GM04503 (cell line): Measurements from ENCODE around the gene LGALS14.
"Not testable (repeated sequence)": the region's sequence is repeated elsewhere in the genome, so short reads cannot be mapped to it uniquely, and the experiment has no call there.

Experiments used
- DNase-seq: peaks from one replicate; pipeline ENCODE4 v3.0.0-alpha.2; 2012; ENCODE audit warnings: low read depth

The LGALS14 gene, protein sequence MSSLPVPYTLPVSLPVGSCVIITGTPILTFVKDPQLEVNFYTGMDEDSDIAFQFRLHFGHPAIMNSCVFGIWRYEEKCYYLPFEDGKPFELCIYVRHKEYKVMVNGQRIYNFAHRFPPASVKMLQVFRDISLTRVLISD

DNA sequence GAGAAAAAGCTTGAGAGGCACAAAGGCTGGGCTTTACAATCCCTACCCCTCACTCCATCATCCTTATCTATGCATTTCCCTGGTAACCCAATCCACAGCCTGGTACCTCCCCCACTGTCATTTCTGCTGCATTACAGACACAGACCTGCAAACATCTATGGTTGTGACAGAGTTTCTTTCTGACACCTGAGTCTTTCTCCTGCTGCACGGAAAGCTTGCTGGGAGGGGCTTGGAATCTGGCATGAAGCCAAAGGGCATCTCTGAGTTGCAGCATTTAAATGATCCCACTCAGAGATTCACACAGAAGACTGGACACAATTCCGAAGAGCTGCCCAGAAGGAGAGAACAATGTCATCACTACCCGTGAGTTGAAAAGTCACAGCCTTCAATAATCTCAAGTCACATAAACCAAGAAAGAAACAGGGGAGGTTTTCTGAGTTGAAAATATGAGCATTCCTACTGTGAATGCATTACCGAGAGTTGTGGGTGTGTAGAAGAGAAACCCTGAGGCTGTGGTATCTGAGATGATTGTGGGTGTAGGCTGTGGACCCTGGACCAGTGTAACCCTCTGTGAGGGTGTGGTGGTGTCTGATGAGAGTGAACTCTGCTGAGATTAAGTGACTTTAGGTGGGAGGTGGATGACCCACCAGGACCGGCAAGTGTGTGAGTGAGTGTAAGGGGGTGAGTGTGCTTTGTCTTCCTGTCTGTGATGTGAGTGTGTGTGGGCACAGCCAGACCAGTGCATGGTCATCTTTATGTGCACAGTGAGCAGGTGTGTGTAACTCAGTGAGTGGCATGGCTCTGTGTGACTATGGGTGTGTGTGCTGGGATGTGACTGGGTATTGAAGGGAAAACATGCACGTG is at the start of gene LGALS14:
Gene LGALS14 (plus strand): TSS at position 301 of the 864 bp plus-strand sequence. CDS start 48 bp downstream, at position 349.
- no peak for DNase-seq

DNA sequence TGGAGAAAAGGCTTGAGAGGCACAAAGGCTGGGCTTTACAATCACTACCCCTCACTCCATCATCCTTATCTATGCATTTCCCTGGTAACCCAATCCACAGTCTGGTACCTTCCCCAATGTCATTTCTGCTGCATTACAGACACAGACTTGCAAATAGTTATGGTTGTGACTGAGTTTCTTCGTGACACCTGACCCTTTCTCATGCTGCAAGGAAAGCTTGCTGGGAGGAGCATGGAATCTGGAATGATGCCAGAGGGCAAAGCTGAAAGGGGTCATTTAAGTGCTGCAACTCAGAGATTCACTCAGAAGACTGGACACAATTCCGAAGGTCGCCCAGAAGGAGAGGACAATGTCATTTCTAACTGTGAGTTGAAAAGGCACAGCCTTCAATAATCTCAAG is 48.7 kb upstream of the LGALS14 start, which contains the start of gene LGALS16:
Gene LGALS16 (plus strand): TSS at position 301 of the 400 bp plus-strand sequence. CDS start 49 bp downstream, at position 350.
- no peak for DNase-seq

DNA sequence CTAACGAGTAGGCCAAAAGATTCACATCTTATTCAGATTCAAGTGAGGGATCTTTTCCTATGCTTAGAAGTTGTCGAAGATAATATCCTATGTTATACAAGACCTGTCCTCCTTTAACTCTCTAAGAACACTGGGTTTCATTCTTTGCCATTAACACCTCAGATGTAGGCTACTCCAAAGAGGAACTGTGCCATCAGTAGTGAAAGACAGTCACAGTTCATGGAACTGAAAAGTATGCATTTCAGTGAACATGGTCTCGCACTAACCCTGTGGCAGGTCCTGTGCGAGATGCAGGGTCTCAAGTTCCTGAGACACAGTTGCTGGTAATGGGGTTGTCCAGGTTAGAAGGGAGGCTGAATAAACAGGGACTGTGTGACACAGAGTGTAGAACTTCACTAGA is 44.5 kb upstream of the LGALS14 start:
- DNase-seq: no peak

DNA sequence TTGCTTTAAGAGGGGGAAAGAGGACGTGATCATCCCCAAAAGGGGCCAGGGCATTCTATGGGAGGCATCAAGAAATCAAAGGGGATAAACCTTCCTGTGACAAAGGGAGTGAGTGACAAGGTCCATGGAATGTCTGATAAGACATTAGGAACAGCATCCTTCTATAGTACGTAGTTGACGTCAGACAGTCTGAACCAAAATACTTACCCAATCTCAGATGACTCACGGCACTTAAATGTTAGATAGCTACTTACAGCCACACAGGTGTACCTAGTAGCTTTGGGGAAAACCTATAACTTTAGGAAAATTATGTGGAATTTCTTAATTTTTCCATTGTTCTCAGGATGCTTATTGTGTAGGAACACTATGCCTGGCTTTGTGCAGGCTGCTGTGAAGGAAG is 43.6 kb upstream of the LGALS14 start:
- no peak for DNase-seq

DNA sequence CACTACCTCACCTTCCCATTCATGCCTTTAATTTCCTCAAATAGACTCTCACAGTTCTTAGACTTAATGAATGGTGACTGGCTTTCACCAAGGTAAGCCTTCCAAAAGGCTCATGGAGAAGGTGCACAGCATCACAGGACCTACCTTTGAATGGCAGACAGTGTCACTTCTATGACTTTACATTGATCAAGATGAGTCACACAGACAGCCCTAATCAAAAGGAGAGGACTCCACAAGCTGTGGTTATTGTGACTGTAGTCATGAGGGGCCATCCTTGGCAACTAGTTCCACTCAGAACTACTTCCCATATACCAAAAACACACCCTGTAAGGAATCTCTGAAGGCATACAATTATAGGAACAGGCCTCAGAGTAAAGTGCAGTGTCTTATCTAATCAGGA is 42.7 kb upstream of the LGALS14 start:
- no peak for DNase-seq

DNA sequence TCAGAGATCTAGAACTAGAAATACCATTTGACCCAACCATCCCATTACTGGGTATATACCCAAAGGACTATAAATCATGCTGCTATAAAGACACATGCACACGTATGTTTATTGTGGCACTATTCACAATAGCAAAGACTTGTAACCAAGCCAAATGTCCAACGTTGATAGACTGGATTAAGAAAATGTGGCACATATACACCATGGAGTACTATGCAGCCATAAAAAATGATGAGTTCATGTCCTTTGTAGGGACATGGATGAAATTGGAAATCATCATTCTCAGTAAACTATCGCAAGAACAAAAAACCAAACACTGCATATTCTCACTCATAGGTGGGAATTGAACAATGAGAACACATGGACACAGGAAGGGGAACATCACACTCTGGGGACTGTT is 34.4 kb upstream of the LGALS14 start:
- not testable (repeated sequence) for DNase-seq

DNA sequence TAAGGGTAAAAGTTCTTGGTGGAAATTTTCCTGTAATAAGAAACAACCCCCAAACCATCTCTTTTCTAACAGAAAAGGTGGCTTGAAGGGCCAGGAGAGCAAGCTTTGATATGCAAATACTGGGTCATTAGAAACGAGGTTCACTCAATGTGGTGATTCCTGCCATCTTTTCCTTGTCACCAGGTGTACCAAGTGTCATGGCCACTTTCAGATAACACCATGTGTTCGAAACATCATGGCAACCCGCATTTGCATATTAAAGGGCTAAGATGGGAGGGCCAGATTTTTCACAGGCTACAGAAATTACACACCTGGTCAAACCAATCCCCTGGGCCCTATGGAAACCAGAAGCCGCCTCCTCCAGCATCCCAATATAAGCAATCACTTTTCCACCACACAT is 33.3 kb upstream of the LGALS14 start:
- no peak for DNase-seq

DNA sequence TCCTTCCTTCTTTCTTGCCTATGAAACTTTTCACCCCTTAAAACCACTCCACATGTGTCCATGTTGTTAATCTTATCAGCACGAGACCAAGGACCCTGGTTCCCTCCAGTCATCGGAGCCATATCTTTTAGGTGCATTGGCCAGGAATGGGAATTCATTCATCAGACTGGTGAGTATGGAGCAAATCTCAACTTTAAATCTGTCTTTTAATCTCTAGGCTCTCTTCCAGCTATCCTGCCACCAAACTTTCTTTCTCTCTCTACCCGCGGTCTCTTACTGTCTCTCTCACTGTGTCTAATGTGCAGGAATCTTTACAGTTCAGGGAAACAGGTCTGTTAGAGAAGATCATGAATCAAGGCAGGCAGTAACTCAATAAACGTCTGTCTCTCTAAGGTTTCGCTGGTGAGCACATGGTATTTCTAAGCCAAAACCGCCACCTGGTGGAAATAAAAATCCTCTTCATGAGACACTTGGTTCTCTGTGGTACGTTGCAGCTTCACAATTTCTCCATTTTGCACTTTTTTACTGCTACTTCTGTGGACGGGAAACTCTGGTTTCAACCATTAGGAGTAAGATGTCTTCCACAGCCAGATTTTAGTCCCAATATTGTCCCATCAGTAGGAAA is 32.4 kb upstream of the LGALS14 start:
- no peak for DNase-seq

DNA sequence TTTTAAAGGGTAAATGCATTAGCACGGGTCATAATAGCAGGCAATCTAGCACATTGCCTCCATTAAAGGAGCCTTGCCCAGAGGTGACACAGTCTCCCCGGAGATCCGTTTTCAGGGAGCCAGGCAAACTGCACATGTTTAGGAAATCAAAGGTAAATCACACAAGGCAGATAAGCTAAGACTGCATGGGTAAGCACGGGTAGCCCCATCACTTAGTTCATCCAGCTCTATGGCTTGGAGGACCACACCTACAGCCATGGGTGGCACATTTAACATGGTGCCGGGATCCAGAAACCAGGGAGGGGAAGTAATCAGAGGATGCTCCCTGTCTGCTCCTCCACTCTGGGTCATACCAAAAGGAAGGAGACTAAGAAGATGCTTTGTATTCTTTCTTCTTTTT is 31.8 kb upstream of the LGALS14 start:
- no peak for DNase-seq

DNA sequence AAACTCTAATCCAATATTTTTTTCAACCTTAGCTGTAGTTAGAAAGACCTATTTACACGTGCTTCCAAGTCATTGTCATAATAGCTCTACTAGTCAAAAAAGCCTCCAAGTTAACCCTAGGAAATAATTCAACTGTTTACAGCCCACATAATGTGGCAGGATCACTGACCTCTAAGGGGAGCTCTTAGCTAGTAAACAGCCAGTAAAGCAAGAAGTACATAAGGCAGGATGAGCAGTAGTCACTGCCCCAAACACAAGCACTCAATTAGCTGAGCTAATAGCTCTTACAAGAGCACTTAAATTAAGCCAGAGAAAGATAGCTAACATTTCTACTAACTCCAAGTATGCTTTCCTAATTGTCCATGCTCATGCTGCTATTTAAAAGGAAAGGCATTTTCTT is 30.4 kb upstream of the LGALS14 start:
- DNase-seq: not testable (repeated sequence)

DNA sequence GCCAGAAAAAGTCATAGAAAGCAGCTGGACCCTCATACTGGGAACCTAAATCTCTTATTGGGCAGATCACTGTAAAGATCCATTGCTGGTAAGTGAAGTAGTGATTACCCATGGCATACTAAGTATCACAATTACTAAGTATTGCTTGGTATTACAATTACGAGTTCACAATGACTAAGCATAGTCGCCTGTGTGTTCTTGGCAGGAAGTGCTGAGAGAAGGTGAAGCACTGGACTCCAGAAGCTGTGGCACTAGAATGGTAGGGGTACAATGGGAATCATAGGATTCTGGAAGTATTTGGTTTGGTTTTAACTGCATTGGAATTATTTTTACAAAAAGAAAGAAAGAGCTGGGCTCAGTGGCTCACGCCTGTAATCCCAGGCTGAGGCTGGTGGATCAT is 28.3 kb upstream of the LGALS14 start:
- no peak for DNase-seq

DNA sequence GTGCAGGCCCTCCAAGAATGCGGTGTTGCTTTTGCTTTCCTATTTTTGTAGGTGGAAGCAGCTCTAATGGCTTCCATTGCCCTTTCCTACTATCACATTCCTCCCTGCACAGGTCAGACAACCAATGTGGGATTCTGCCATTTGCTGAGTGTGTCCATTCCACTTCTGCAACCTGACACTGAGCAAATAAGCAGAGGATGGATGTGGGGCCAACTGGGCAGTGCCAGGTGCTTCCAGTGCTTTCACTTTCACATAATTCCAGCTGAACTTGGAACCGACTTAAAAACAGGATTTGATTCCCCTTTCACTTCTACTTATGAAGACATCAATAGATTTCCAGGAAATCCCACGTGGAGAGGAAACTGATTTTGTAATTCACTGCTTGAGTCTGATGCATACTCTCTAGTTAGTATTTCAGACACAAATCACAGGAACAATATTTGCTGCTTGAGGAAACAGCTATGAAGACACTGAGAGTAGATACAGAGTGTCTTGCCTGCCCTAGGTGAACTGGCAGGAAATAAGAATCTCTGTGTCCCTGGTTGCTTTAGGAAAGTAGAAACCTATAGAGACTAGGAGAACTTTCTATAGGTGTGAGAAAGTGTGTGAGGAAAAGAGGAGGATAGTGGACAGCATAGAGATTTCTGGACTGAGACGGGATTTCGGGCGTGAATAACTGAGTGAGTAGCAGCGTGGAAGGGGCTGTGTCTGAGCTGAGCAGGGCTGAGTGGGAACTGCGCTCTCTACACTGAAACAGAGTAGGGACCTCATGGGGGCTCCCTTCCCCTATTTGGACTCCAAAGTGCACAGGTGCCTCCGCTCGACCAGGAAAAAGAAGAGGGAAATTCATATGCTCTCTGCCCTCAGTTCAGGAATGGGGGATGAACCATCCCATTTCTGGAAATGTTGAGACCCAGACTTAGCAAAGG is 26.1 kb upstream of the LGALS14 start:
- DNase-seq: no peak

DNA sequence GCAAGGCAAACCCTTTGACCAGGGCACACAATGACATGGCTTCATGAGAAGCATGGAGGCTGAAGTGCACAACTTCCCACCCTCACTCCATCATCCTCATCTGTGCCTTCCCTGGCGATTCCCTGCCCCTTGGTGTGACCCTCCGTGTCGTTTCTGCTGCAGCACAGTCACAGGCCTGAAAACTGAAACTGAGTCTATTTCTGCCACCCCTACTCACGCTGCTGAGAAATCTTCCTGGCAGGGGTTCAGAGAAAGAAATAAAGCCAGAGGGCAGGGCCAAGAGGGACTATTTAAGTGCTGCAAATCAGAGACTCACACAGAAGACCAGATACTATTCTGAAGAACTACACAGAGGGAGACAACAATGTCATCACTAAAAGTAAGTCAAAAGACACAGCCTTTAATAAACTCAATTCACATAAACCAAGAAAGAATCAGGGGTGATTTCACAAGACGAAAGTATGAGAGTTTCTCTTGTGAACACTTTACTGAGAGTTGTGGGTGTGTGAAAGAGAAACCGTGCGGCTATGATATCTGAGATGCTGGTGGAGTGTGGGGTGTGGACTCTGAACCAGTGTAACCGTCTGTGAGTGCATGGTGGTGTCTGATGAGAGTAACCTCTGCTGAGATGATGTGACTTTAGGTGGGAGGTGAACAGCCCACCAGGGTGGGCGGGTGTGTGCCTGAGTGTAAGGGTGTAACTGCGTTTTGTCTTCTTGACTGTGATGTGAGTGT is 25.1 kb upstream of the LGALS14 start:
- no peak for DNase-seq

DNA sequence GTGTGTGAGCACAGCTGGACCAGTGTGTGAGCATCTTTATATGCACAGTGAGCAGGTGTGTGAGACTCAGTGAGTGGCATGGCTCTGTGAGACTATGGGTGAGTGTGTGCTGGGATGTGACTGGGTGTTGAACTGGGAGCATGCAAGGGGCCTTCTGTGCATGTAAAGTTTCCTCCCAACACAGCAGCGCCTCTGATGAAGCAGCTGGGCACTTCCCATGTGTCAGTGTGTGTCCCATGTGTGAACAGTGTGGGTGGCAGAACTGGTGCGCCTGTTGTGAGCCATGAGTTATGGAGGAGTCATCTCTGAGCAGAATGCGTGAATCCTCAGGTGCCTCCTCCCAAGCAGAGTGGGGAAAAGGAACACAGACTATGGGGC is 24.5 kb upstream of the LGALS14 start:
- DNase-seq: no peak

DNA sequence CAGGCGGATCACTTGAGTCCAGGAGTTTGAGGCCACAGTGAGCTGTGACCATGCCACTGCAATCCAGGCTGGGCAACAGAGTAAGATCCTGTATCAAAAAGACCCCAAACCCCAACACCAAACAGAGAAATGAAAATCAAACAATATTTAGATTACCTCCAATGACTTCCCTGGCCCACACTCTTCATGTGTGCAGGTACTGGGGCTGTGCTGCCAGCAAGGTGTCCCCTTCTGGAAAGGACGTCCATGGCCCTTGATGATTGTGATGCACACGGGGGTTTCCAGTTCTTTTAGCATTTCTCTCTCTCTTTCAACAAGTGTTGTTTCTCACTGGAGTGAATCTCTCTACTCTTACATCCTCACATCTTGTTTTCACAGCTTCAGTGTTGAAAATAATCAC is 23.7 kb upstream of the LGALS14 start:
- no peak for DNase-seq

DNA sequence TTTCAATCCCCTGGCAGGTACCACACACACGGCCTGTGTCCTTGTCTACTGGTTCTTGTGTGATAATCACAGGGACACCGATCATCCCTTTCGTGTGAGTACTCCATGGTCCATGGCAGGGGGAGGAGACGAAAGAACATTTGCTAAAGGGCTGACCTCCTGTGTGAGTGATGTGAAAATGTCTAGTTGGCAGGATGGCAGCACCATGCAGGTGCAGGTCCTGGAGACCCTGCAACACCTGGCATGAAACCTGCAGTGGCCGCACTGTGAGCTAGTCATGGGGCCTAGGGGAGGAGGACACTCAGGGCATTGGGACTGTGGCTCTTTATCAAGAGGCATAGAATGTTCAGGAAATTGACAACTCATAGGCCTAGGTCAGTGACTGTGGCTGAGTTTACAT is 22.9 kb upstream of the LGALS14 start:
- no peak for DNase-seq

DNA sequence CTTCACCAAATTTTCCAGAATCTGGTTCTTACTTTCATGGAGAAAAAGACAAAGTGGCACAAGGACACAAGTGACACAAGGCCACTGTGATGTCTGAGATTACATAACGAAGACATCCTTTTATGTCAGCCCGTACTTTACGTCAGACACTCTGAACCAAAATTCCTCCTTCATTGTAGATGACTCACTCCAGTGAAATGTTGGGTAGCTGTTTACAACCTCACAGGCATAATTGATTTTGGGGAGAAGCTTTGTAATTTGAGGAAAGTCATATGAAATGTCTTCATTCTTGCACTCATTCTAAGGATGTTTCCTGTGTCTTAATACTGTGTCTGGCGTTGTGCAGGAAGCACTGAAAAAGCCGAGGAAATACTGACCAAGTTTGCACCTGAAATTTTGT is 20.0 kb upstream of the LGALS14 start:
- no peak for DNase-seq

DNA sequence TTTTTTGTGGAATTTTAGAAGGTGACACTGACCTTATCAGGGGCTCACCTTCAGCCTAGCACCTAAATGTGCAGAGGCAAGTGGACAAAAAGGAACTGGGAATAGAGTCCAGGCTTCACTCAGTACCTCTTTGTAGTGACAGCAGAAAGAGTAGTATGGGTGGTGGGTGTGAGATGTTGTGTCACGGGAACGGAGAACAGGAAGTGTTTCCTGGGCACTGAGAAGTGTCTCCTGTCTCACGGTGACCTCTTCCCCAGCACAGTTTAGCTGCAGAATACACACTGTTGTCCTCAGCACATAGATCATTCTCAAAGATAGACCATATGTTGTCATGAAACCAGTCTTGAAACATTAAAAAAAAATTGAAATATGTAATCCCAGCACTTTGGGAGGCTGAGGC is 17.5 kb upstream of the LGALS14 start:
- DNase-seq: no peak

DNA sequence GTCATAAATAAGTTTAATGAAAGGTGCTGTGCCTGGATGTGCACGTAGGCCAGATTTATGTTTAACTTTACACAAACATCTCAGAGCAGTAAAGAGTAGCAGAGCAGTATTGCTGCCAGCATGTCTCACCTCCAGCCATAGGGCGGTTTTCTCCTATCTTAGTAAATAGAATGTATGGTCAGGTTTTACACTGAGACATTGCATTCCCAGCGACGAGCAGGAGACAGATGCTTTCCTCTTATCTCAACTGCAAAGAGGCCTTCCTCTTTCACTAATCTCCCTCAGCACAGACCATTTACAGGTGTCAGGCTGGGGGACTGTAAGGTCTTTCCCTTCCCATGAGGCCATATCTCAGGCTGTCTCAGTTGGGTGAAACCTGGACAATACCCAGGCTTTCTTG is 15.6 kb upstream of the LGALS14 start:
- DNase-seq: not testable (repeated sequence)

DNA sequence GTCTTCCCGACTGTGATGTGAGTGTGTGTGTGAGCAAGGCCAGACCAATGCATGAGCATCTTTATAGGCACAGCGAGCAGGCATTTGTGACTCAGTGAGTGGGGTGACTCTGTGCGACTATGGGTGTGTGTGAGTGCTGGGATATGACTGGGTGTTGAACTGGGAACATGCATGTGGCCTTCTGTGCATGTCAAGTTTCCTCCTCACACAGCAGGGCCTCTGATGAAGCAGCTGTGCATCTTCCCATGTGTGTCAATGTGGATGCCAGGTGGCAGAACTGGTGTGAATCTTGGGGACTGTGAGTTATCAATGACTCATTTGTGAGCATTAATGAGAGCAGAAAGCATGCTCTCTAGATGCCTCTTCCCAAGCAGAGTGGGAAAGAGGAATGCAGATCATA is 12.1 kb upstream of the LGALS14 start:
- no peak for DNase-seq

DNA sequence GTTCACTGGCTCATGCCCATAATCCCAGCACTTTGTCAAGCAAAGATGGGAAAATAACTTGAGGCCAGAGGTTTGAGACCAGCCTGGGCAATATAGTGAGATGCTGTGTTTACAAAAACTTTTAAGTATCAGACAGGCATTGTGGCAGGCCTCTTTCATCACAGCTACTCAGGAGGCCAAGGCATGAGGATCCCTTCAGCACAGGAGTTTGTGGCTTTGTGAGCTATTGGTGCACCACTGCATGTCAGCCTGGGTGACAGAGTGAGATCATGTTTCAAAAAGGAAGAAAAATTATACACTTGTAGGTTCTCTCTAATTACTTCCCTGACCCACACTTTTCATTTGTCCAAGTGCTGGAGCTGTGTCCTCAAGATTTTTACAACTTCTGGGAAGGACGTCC is 11.5 kb upstream of the LGALS14 start:
- no peak for DNase-seq

DNA sequence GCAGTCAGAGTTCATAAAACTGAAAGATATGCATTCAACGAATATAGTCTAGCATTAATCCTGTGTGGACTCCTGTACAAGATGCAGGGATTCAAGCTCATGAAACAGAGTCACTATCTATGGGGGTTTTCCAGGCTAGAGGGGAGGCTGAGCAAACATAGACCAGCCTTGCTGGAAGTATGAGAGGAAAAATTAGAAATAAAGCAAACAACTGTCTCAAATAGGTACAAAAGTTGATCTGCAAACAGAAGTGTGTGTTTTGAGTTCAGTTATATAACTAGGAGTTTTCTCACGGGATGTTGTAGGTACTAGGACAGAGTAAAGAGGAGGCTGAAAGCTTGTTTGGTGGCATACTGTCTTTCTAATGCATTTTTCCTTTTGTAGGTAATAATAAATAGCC is 8.5 kb upstream of the LGALS14 start:
- no peak for DNase-seq
